Measurements from ENCODE around the gene USP6NL.

USP6NL gene

DNA sequence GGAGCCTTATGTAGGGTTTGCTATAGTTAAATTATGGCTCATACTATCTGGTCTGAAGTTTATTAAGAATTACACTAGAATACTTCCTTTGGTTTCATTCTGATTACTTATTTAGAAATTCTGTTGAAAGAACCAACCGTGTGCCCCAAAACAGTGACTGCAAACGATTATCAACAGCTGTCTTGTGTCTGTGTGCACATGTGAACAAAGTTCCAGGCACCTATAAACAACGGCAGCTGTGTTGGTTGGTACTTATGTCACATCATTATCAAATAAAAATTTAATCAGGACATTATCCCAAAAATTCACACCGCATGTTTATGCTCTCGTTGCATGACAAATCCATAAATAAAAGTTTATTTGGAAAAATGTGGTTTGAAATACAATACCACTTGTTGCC, 80.6 kb downstream of the USP6NL start:
- Histone ChIP-seq H2AFZ (ENCODE audit: low read length) (no peak overlapping the region), H2BK12ac (ENCODE audit: low read length) (no peak overlapping the region), H4K8ac (ENCODE audit: low read depth, low read length) (no peak overlapping the region), H3K4ac (ENCODE audit: low read length) (no peak overlapping the region), H2BK120ac (ENCODE audit: low read depth, low read length) (no peak overlapping the region), H3K23ac (ENCODE audit: low read depth, low read length, poor library complexity) (no peak overlapping the region), H3K9me3 (replicated peaks in 1 of 2; ENCODE audit: control insufficient read depth in 2 of 2, insufficient read depth in 1 of 2, low read depth in 1 of 2, low read length in 2 of 2) (no peaks in the 10 kb centered on the region), H3K4me3 (ENCODE audit: low read length in 2 of 2) (no peak overlapping the region), H3K9ac (ENCODE audit: low read depth, low read length, poor library complexity) (no peak overlapping the region), H3K18ac (ENCODE audit: low read length) (no peak overlapping the region), H3K27me3 (ENCODE audit: control insufficient read depth in 3 of 3, insufficient read depth in 3 of 3, low read depth in 1 of 3, low read length in 3 of 3) (no peaks in the 10 kb centered on the region), H3K4me2 (ENCODE audit: insufficient read depth, low read length, poor library complexity, severe bottlenecking) (no peak overlapping the region), H3K4me1 (ENCODE audit: control insufficient read depth in 2 of 2, insufficient read depth in 1 of 2, low read depth in 1 of 2, low read length in 2 of 2) (peaks cover 8 to 9% of the 10 kb centered on the region in 2 donors), H3K14ac (ENCODE audit: low read length) (no peak overlapping the region), H4K91ac (ENCODE audit: low read depth, low read length, poor library complexity) (no peak overlapping the region), H2BK5ac (ENCODE audit: low read length) (no peak overlapping the region), H3K36me3 (replicated peaks in 1 of 2; ENCODE audit: control insufficient read depth in 2 of 2, insufficient read depth in 2 of 2, low read length in 2 of 2) (peaks cover 3 to 17% of the 10 kb centered on the region in 2 donors), H3K79me1 (ENCODE audit: low read depth, low read length) (no peaks in the 10 kb centered on the region), H2BK15ac (ENCODE audit: low read length) (no peak overlapping the region), H2AK5ac (ENCODE audit: low read depth, low read length) (no peak overlapping the region), H3K27ac (replicated peaks; ENCODE audit: low read length) (no peak overlapping the region)
- DNase-seq (ENCODE audit: low spot score): no peak
- WGBS, 2 donors (ENCODE audit: extremely low coverage in 2 of 2, insufficient read length in 2 of 2, insufficient replicate concordance in 1 of 2): no CpG with 5 or more reads among the region's 5 CpGs

DNA sequence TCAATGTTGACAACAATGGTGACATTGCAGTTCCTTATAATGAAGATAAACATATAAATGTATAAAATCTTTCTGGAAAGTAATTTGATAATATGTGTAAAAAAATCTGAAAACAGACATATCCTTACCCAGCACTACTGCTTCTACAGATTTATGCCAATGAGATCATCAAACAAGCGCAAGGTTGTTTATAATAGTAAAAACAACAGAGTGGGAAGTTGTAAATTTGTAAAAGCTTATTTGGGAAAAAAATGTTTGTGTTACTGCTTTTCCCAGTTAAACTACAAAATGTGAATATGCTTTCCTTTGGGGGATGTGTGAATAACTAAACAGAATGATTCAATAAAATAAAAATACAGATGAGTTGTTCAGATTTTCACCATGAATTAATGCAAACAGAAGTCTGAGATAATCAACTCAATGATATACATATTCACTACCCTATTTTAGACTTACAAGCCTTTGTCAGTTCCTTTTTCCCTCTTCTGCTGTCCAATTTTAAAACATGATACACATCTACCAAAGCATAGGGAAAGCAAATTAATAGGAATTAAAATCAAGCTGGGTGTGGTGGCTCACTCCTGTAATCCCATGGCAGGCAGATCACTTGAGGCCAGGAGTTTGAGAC, 82.1 kb downstream of the USP6NL start:
- no peak overlapping the region for H3K9ac ChIP-seq (ENCODE audit: low read depth, low read length, poor library complexity)
- no peak overlapping the region for H2BK5ac ChIP-seq (ENCODE audit: low read length)
- H3K4me2 ChIP-seq (ENCODE audit: insufficient read depth, low read length, poor library complexity, severe bottlenecking): no peak overlapping the region
- H4K91ac ChIP-seq (ENCODE audit: low read depth, low read length, poor library complexity): no peak overlapping the region
- DNase-seq (ENCODE audit: low spot score): no peak
- no CpG with 5 or more reads among the region's 1 CpG for WGBS, 2 donors (ENCODE audit: extremely low coverage in 2 of 2, insufficient read length in 2 of 2, insufficient replicate concordance in 1 of 2)
- H3K27me3 ChIP-seq (ENCODE audit: control insufficient read depth in 3 of 3, insufficient read depth in 3 of 3, low read depth in 1 of 3, low read length in 3 of 3): no peaks in the 10 kb centered on the region
- H3K4ac ChIP-seq (ENCODE audit: low read length): no peak overlapping the region
- H3K9me3 ChIP-seq (replicated peaks in 1 of 2; ENCODE audit: control insufficient read depth in 2 of 2, insufficient read depth in 1 of 2, low read depth in 1 of 2, low read length in 2 of 2): no peaks in the 10 kb centered on the region
- H3K4me3 ChIP-seq (ENCODE audit: low read length in 2 of 2): no peak overlapping the region
- H2BK120ac ChIP-seq (ENCODE audit: low read depth, low read length): no peak overlapping the region
- no peaks in the 10 kb centered on the region for H3K79me1 ChIP-seq (ENCODE audit: low read depth, low read length)
- H2AFZ ChIP-seq (ENCODE audit: low read length): no peak overlapping the region
- H3K23ac ChIP-seq (ENCODE audit: low read depth, low read length, poor library complexity): no peak overlapping the region
- H2BK15ac ChIP-seq (ENCODE audit: low read length): no peak overlapping the region
- no peak overlapping the region for H2AK5ac ChIP-seq (ENCODE audit: low read depth, low read length)
- H3K4me1 ChIP-seq (ENCODE audit: control insufficient read depth in 2 of 2, insufficient read depth in 1 of 2, low read depth in 1 of 2, low read length in 2 of 2): peaks cover 4 to 9% of the 10 kb centered on the region in 2 donors
- no peak overlapping the region for H3K27ac ChIP-seq (replicated peaks; ENCODE audit: low read length)
- no peak overlapping the region for H4K8ac ChIP-seq (ENCODE audit: low read depth, low read length)
- H3K14ac ChIP-seq (ENCODE audit: low read length): no peak overlapping the region
- peaks cover 3 to 31% of the 10 kb centered on the region in 2 donors for H3K36me3 ChIP-seq (replicated peaks in 1 of 2; ENCODE audit: control insufficient read depth in 2 of 2, insufficient read depth in 2 of 2, low read length in 2 of 2)
- H2BK12ac ChIP-seq (ENCODE audit: low read length): no peak overlapping the region
- no peak overlapping the region for H3K18ac ChIP-seq (ENCODE audit: low read length)

- Histone ChIP-seq H3K9me3 (replicated peaks in 1 of 2; ENCODE audit: control insufficient read depth in 2 of 2, insufficient read depth in 1 of 2, low read depth in 1 of 2, low read length in 2 of 2) (no peaks in the 10 kb centered on the region), H2BK5ac (ENCODE audit: low read length) (no peak overlapping the region), H2BK12ac (ENCODE audit: low read length) (no peak overlapping the region), H3K4ac (ENCODE audit: low read length) (no peak overlapping the region), H3K23ac (ENCODE audit: low read depth, low read length, poor library complexity) (no peak overlapping the region), H3K4me1 (ENCODE audit: control insufficient read depth in 2 of 2, insufficient read depth in 1 of 2, low read depth in 1 of 2, low read length in 2 of 2) (peaks cover 4 to 9% of the 10 kb centered on the region in 2 donors), H4K8ac (ENCODE audit: low read depth, low read length) (no peak overlapping the region), H2BK15ac (ENCODE audit: low read length) (no peak overlapping the region), H3K9ac (ENCODE audit: low read depth, low read length, poor library complexity) (no peak overlapping the region), H3K27ac (replicated peaks; ENCODE audit: low read length) (no peak overlapping the region), H3K14ac (ENCODE audit: low read length) (no peak overlapping the region), H3K27me3 (ENCODE audit: control insufficient read depth in 3 of 3, insufficient read depth in 3 of 3, low read depth in 1 of 3, low read length in 3 of 3) (no peaks in the 10 kb centered on the region), H4K91ac (ENCODE audit: low read depth, low read length, poor library complexity) (no peak overlapping the region), H3K4me2 (ENCODE audit: insufficient read depth, low read length, poor library complexity, severe bottlenecking) (no peak overlapping the region), H3K79me1 (ENCODE audit: low read depth, low read length) (no peaks in the 10 kb centered on the region), H2AFZ (ENCODE audit: low read length) (no peak overlapping the region), H2AK5ac (ENCODE audit: low read depth, low read length) (no peak overlapping the region), H3K4me3 (ENCODE audit: low read length in 2 of 2) (no peak overlapping the region), H2BK120ac (ENCODE audit: low read depth, low read length) (no peak overlapping the region), H3K36me3 (replicated peaks in 1 of 2; ENCODE audit: control insufficient read depth in 2 of 2, insufficient read depth in 2 of 2, low read length in 2 of 2) (peaks cover 3 to 42% of the 10 kb centered on the region in 2 donors), H3K18ac (ENCODE audit: low read length) (no peak overlapping the region)
- no peak for DNase-seq (ENCODE audit: low spot score)
- no CpG with 5 or more reads among the region's 3 CpGs for WGBS, 2 donors (ENCODE audit: extremely low coverage in 2 of 2, insufficient read length in 2 of 2, insufficient replicate concordance in 1 of 2)
These were observed 83.2 kb downstream of the USP6NL start for GRCh38 chr10:11528286-11528685.

DNA sequence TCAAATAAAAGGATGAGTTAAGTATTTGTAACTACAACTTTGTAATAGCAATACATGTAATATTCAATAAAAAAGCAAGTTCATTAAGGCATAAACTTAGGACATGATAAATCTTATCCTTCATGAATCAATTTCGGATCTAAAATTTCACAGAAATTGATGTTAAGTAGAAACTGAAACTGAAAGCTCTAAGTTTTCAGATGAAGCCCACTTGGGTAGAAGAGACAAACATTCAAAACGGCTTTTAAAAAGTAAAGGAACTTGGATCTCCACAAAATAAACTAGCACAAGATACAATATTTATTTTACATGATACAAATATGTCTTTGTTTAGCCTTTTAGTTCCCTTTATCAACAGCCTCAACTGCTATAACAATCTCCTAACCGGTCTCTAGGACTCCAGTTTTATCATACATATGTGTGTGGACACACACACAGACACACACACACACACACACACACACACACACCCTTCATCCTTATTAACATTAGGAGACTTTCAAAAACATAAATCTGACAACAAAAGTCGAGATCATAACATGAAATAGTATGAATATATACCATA, 83.7 kb downstream of the USP6NL start:
- Histone ChIP-seq H3K9me3 (replicated peaks in 1 of 2; ENCODE audit: control insufficient read depth in 2 of 2, insufficient read depth in 1 of 2, low read depth in 1 of 2, low read length in 2 of 2) (no peaks in the 10 kb centered on the region), H3K79me1 (ENCODE audit: low read depth, low read length) (no peaks in the 10 kb centered on the region), H2BK12ac (ENCODE audit: low read length) (no peak overlapping the region), H3K27me3 (ENCODE audit: control insufficient read depth in 3 of 3, insufficient read depth in 3 of 3, low read depth in 1 of 3, low read length in 3 of 3) (no peaks in the 10 kb centered on the region), H2BK5ac (ENCODE audit: low read length) (no peak overlapping the region), H2BK120ac (ENCODE audit: low read depth, low read length) (no peak overlapping the region), H3K4ac (ENCODE audit: low read length) (no peak overlapping the region), H3K18ac (ENCODE audit: low read length) (no peak overlapping the region), H3K14ac (ENCODE audit: low read length) (no peak overlapping the region), H4K91ac (ENCODE audit: low read depth, low read length, poor library complexity) (no peak overlapping the region), H2BK15ac (ENCODE audit: low read length) (no peak overlapping the region), H2AK5ac (ENCODE audit: low read depth, low read length) (no peak overlapping the region), H3K36me3 (replicated peaks in 1 of 2; ENCODE audit: control insufficient read depth in 2 of 2, insufficient read depth in 2 of 2, low read length in 2 of 2) (peaks cover 3 to 47% of the 10 kb centered on the region in 2 donors), H3K27ac (replicated peaks; ENCODE audit: low read length) (no peak overlapping the region), H3K4me1 (ENCODE audit: control insufficient read depth in 2 of 2, insufficient read depth in 1 of 2, low read depth in 1 of 2, low read length in 2 of 2) (peaks cover 2 to 7% of the 10 kb centered on the region in 2 donors), H3K4me3 (ENCODE audit: low read length in 2 of 2) (no peak overlapping the region), H3K4me2 (ENCODE audit: insufficient read depth, low read length, poor library complexity, severe bottlenecking) (no peak overlapping the region), H4K8ac (ENCODE audit: low read depth, low read length) (no peak overlapping the region), H3K23ac (ENCODE audit: low read depth, low read length, poor library complexity) (no peak overlapping the region), H3K9ac (ENCODE audit: low read depth, low read length, poor library complexity) (no peak overlapping the region), H2AFZ (ENCODE audit: low read length) (no peak overlapping the region)
- WGBS, 2 donors (ENCODE audit: extremely low coverage in 2 of 2, insufficient read length in 2 of 2, insufficient replicate concordance in 1 of 2): no CpG with 5 or more reads among the region's 4 CpGs
- DNase-seq (ENCODE audit: low spot score): no peak
